Measurements from ENCODE around the gene FN3KRP.

Gene FN3KRP

DNA sequence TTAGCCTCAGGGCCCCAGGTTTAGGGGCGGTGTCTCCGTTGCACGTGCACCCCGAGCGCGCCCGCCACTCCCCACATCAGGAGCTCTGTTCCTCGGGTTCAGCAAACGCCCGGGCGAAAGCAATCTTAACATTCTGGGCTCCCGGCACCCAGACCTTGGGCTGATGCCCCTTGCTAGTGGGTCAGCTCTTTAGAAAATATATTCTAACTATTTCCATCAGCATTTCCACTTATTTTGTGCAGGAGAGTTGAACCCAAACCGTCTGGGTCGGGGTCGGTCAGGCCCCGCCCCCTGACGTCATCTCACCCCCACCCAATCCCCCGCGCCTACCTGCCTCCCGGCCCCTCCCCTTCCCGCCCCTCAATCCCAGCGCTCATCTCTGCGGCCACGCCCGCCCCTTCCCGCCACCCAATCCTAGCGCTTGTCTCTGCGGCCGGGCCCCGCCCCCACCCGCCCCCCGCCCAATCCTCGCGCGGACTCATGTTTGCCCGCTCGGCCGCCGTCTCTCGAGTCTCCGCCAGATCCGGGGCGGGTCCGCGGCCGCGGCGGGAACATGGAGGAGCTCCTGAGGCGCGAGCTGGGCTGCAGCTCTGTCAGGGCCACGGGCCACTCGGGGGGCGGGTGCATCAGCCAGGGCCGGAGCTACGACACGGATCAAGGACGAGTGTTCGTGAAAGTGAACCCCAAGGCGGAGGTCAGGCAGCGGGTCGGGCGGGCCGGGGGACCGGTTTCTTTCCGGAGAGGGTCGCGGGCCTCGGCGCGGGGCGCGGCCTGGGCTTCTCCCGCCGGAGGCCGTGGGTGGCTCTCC is at the start of gene FN3KRP:
Gene FN3KRP, plus strand, starts transcription at position 504 of the 808 bp plus-strand sequence. Its CDS starts 50 bp downstream, at position 554.
- peaks cover 7 to 12% of the 10 kb centered on the region in 2 donors for H3K36me3 ChIP-seq (ENCODE audit: control insufficient read depth in 2 of 2, insufficient read depth in 2 of 2, low read length in 2 of 2)
- H3K4me1 ChIP-seq (ENCODE audit: control insufficient read depth, insufficient read depth, low read length) = peaks cover 19% of the 10 kb centered on the region
- no peaks in the 10 kb centered on the region for H3K9me3 ChIP-seq (ENCODE audit: control insufficient read depth in 2 of 2, low read length in 2 of 2)
- H3K27me3 ChIP-seq (ENCODE audit: control insufficient read depth in 1 of 2, insufficient read depth in 2 of 2, low read length in 2 of 2) = no peaks in the 10 kb centered on the region
- peak within 1 kb of the TSS; percentile 64 to 72 for H3K9ac ChIP-seq (ENCODE audit: low read length in 2 of 2)
- peak within 1 kb of the TSS; percentile 89 to 91 for H3K4me3 ChIP-seq (ENCODE audit: low read length in 2 of 2)
- no peak within 1 kb of the TSS for H3K27ac ChIP-seq (ENCODE audit: low read length)

DNA sequence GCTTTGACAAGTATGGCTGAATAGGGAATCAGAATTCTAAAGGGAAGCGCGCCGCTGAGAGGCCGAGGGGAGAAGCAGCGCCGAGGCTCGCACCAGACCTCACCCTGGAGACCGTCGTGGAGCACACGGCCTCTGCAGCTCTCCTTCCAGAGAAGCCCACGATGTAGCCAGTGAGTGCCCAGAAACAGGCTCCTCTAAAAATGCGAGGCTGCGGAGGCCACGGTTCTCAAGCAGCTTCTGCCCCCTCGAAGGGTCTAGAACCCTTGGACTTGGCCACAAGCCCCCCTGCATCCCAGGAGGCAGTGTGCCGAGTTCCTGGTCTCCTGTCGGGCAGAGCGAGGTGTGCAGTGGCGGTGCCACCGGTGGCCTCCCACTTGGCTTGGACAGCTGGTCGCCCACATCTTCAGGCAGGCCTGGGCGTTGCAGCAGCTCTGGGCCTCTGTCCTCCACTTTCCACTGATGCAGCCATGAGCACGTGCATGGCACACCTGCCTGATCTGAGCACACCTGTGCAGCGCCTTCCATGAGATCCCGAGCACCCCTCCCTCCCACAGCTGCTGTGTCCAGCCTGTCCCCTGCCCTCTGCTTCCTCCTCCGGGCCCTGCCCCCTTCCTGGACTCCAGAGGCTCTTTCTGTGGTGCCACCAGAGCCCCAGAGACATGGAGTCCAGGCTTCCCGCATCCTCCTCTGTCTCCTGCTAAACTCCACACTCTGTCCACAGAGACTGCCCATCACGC is 49.4 kb upstream of the FN3KRP start:
- Histone ChIP-seq H3K9ac (ENCODE audit: low read length in 2 of 2) (no peak overlapping the region), H3K36me3 (ENCODE audit: control insufficient read depth in 2 of 2, insufficient read depth in 2 of 2, low read length in 2 of 2) (no peaks in the 10 kb centered on the region), H3K4me1 (ENCODE audit: control insufficient read depth, insufficient read depth, low read length) (no peaks in the 10 kb centered on the region), H3K4me3 (ENCODE audit: low read length in 2 of 2) (no peak overlapping the region), H3K27me3 (ENCODE audit: control insufficient read depth in 1 of 2, insufficient read depth in 2 of 2, low read length in 2 of 2) (no peaks in the 10 kb centered on the region), H3K9me3 (ENCODE audit: control insufficient read depth in 2 of 2, low read length in 2 of 2) (no peaks in the 10 kb centered on the region), H3K27ac (ENCODE audit: low read length) (no peak overlapping the region)

DNA sequence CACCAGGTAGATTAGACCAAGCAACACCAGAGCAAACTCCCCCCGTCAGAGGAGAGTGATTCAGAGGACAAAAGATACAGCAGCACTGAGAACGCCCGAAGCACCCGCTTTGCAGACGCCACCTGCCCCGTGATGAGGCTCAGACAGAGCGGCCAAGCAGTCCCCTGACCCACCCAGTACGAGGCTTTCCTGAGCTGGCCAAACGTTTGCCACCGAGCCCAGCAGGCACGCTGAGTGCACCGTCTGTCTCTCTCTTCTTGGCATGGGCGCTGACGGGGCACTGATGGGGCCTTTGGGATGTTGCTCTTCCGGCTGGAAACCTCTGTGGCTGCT is 48.9 kb upstream of the FN3KRP start:
- no peak overlapping the region for H3K27ac ChIP-seq (ENCODE audit: low read length)
- H3K27me3 ChIP-seq (ENCODE audit: control insufficient read depth in 1 of 2, insufficient read depth in 2 of 2, low read length in 2 of 2) = no peaks in the 10 kb centered on the region
- no peak overlapping the region for H3K9ac ChIP-seq (ENCODE audit: low read length in 2 of 2)
- no peaks in the 10 kb centered on the region for H3K9me3 ChIP-seq (ENCODE audit: control insufficient read depth in 2 of 2, low read length in 2 of 2)
- no peaks in the 10 kb centered on the region for H3K36me3 ChIP-seq (ENCODE audit: control insufficient read depth in 2 of 2, insufficient read depth in 2 of 2, low read length in 2 of 2)
- no peaks in the 10 kb centered on the region for H3K4me1 ChIP-seq (ENCODE audit: control insufficient read depth, insufficient read depth, low read length)
- no peak overlapping the region for H3K4me3 ChIP-seq (ENCODE audit: low read length in 2 of 2)

DNA sequence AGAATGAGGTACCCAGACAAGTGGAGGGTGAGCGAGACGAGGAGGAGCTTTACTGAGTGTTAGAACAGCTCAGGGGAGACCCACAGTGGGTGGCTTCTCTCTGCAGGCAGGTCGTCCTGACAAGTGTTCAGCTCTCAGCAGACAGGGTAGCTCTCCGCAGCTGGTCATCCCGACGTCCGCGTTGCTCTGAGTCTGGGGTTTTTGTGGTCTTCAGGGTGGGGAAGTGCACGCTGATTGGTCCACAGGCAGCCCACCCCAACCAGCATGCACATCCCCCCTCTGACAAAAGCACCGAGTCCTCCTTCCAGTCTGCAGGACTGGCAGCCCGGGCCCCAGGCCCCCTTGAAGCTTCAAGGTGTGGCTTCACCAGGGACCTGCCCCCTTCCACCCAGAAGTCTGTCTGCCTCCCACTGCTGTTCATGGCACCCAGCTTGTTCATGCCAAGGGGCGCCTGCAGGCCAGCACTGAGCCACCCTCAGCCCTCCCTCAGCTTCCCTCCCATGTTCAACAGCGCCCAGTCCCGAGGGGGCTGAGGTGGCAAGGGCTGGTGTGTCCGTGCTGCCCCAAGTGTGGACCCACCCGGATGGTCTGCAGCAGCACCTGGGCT is 48.4 kb upstream of the FN3KRP start:
- Histone ChIP-seq H3K4me3 (ENCODE audit: low read length in 2 of 2) (no peak overlapping the region), H3K9me3 (ENCODE audit: control insufficient read depth in 2 of 2, low read length in 2 of 2) (no peaks in the 10 kb centered on the region), H3K27ac (ENCODE audit: low read length) (no peak overlapping the region), H3K27me3 (ENCODE audit: control insufficient read depth in 1 of 2, insufficient read depth in 2 of 2, low read length in 2 of 2) (no peaks in the 10 kb centered on the region), H3K9ac (ENCODE audit: low read length in 2 of 2) (no peak overlapping the region), H3K36me3 (ENCODE audit: control insufficient read depth in 2 of 2, insufficient read depth in 2 of 2, low read length in 2 of 2) (no peaks in the 10 kb centered on the region), H3K4me1 (ENCODE audit: control insufficient read depth, insufficient read depth, low read length) (no peaks in the 10 kb centered on the region)

- H3K4me1 ChIP-seq (ENCODE audit: control insufficient read depth, insufficient read depth, low read length) = no peaks in the 10 kb centered on the region
- H3K9me3 ChIP-seq (ENCODE audit: control insufficient read depth in 2 of 2, low read length in 2 of 2) = no peaks in the 10 kb centered on the region
- no peaks in the 10 kb centered on the region for H3K27me3 ChIP-seq (ENCODE audit: control insufficient read depth in 1 of 2, insufficient read depth in 2 of 2, low read length in 2 of 2)
- no peak overlapping the region for H3K4me3 ChIP-seq (ENCODE audit: low read length in 2 of 2)
- peak overlapping the region in 1 of 2 donors; percentile 28 for H3K9ac ChIP-seq (ENCODE audit: low read length in 2 of 2)
- no peaks in the 10 kb centered on the region for H3K36me3 ChIP-seq (ENCODE audit: control insufficient read depth in 2 of 2, insufficient read depth in 2 of 2, low read length in 2 of 2)
- H3K27ac ChIP-seq (ENCODE audit: low read length) = no peak overlapping the region
These were observed 47.8 kb upstream of the FN3KRP start for GRCh38 chr17:82668631-82669099.

DNA sequence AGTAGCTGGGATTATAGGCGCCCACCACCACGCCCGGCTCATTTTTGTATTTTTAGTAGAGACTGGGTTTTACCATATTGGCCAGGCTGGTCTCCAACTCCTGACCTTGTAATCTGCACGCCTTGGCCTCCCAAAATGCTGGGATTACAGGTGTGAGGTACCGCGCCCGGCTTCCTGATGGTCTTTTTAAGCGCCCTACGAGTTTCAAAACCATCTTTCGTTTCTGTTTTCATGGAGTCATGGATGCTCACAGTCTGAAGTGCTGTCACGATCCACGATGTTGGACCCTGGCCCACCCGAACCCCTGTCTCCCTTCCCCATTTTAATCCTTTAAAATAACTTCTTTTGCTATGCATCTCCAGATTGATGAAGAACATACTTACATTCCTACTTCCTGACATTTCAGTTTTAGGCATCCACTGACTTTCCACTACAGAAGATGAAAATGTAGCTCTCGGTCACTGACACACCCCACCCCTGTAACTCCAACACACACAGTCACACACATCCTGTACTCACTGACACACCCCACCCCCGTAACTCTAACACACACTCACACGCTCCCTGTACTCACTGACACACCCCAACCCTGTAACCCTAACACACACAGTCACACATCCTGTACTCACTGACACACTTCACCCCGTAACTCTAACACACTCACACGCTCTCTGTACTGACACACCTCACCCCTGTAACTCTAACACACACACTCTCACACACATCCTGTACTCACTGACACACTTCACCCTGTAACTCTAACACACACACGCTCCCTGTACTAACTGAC is 45.6 kb upstream of the FN3KRP start:
- Histone ChIP-seq H3K27ac (ENCODE audit: low read length) (no peak overlapping the region), H3K9me3 (ENCODE audit: control insufficient read depth in 2 of 2, low read length in 2 of 2) (no peaks in the 10 kb centered on the region), H3K36me3 (ENCODE audit: control insufficient read depth in 2 of 2, insufficient read depth in 2 of 2, low read length in 2 of 2) (no peaks in the 10 kb centered on the region), H3K4me3 (ENCODE audit: low read length in 2 of 2) (no peak overlapping the region), H3K9ac (ENCODE audit: low read length in 2 of 2) (no peak overlapping the region), H3K4me1 (ENCODE audit: control insufficient read depth, insufficient read depth, low read length) (no peaks in the 10 kb centered on the region), H3K27me3 (ENCODE audit: control insufficient read depth in 1 of 2, insufficient read depth in 2 of 2, low read length in 2 of 2) (no peaks in the 10 kb centered on the region)

DNA sequence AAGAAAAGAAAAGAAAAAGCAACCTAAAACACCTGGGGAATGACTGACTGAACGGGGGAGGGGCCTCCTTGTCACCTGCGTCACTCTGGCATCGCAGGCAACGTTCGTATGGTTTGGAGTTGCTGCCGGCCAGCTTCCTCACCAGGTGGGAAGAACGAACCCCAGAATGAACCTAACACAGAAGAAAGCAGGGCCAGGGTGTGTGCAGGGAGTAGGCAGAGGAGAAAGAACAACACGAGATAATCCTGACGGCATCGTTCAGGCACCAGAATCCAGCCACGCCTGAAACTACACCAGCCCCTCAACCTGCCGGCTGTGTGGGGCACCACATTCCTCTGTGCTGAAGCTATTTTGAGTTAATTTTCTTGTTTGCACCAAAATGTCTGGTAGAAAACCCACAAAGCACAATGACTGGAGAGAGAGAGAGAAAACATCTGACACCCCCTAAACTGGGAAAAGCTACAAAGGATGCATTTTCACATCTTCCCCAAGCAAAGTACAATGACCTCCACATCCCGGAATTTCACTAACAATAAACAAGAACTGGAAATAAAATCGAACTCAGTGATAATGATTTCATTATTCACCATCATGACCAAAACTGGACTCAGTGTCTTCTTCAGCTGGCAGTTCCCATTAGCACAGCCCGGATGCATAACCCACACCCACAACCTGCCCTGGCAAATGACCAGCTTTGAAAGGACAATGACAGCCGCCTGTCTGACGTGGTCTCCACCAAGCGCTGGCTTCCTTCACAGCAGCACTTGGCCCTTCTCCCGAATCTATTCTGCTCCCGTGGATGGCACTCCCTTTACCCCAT is 41.6 kb upstream of the FN3KRP start:
- Histone ChIP-seq H3K36me3 (ENCODE audit: control insufficient read depth in 2 of 2, insufficient read depth in 2 of 2, low read length in 2 of 2) (no peaks in the 10 kb centered on the region), H3K9ac (ENCODE audit: low read length in 2 of 2) (no peak overlapping the region), H3K4me1 (ENCODE audit: control insufficient read depth, insufficient read depth, low read length) (no peaks in the 10 kb centered on the region), H3K9me3 (ENCODE audit: control insufficient read depth in 2 of 2, low read length in 2 of 2) (no peaks in the 10 kb centered on the region), H3K4me3 (ENCODE audit: low read length in 2 of 2) (no peak overlapping the region), H3K27me3 (ENCODE audit: control insufficient read depth in 1 of 2, insufficient read depth in 2 of 2, low read length in 2 of 2) (no peaks in the 10 kb centered on the region), H3K27ac (ENCODE audit: low read length) (no peak overlapping the region)

GRCh38 chr17:82675476-82676245 is 40.8 kb upstream of the FN3KRP start:
- H3K4me3 ChIP-seq (ENCODE audit: low read length in 2 of 2) = no peak overlapping the region
- H3K36me3 ChIP-seq (ENCODE audit: control insufficient read depth in 2 of 2, insufficient read depth in 2 of 2, low read length in 2 of 2) = no peaks in the 10 kb centered on the region
- H3K4me1 ChIP-seq (ENCODE audit: control insufficient read depth, insufficient read depth, low read length) = no peaks in the 10 kb centered on the region
- no peak overlapping the region for H3K27ac ChIP-seq (ENCODE audit: low read length)
- H3K9me3 ChIP-seq (ENCODE audit: control insufficient read depth in 2 of 2, low read length in 2 of 2) = no peaks in the 10 kb centered on the region
- H3K27me3 ChIP-seq (ENCODE audit: control insufficient read depth in 1 of 2, insufficient read depth in 2 of 2, low read length in 2 of 2) = no peaks in the 10 kb centered on the region
- no peak overlapping the region for H3K9ac ChIP-seq (ENCODE audit: low read length in 2 of 2)

DNA sequence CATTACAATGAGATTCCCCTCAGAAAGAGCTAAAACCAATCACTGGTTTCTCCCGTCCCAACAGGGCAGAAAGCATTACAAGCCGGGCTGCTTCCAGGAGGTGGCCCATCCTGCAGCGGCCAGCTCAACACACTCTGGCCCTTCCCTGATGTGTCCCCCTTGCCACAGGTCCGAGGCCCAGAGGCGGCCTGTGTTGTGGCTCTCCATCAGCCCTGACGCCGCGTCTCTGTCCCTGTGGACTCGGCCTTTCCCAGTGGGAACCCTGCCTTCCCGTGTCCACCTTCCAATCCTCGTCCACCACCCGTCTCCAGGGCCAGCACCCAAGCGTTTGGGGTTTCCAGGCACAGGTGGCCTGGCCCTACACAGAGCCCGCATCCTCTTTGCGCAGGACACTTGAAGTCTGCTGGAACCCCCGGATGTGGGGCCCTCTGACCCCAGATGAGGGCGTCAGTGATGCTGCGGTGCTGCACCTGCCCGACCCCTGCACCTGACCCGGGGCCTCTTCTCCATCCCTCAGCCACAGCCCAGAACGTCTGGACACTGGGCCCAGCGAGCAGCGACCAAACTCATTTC is 39.1 kb upstream of the FN3KRP start:
- no peaks in the 10 kb centered on the region for H3K36me3 ChIP-seq (ENCODE audit: control insufficient read depth in 2 of 2, insufficient read depth in 2 of 2, low read length in 2 of 2)
- H3K4me3 ChIP-seq (ENCODE audit: low read length in 2 of 2) = no peak overlapping the region
- no peak overlapping the region for H3K27ac ChIP-seq (ENCODE audit: low read length)
- no peak overlapping the region for H3K9ac ChIP-seq (ENCODE audit: low read length in 2 of 2)
- H3K9me3 ChIP-seq (ENCODE audit: control insufficient read depth in 2 of 2, low read length in 2 of 2) = peaks cover 0 to 3% of the 10 kb centered on the region in 2 donors
- H3K27me3 ChIP-seq (ENCODE audit: control insufficient read depth in 1 of 2, insufficient read depth in 2 of 2, low read length in 2 of 2) = no peaks in the 10 kb centered on the region
- no peaks in the 10 kb centered on the region for H3K4me1 ChIP-seq (ENCODE audit: control insufficient read depth, insufficient read depth, low read length)

Data from stomach smooth muscle (tissue), 2 donors.